ENCODE data around the gene MXD4.
"Not testable (repeated sequence)": the region's sequence is repeated elsewhere in the genome, so short reads cannot be mapped to it uniquely, and the experiment has no call there.

The MXD4 gene

DNA sequence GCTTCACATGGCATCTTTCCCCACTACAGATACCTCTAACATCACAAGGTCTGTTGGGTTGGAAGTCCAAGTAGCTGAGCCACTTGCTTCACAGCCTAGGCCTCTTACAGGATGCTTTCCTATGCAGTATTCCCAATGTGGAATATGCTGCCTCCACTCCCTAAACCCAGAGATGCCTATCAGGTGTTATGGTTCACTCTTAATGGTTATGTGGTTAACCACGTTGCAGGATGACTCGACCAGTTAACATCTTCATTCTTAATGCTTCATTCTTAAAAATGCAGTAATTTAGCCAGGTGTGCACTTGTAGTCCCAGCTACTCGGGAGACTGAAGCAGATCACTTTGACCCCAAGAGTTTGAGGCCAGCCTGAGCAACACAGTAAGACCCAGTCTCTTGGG, 44.2 kb downstream of the MXD4 start:
- DNase-seq: no peak

DNA sequence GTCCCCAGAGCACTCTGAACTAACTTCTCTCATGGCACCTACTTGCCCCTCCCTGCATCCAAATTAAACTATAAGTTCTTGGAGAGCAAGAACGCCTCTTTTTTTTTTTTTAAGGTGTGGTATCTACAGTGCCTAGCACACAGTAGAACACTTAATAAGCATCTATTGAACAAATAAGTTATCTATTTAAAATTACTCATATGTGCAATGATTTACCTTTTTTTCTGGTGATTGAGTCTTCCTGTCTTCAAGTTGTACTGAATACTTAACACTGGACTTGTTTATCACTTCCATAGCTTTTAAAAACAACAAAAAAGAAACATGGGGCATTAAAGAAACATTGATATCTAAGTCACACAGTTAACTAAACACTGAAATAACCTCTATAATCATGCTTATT, 49.1 kb downstream of the MXD4 start:
- DNase-seq: no peak

DNA sequence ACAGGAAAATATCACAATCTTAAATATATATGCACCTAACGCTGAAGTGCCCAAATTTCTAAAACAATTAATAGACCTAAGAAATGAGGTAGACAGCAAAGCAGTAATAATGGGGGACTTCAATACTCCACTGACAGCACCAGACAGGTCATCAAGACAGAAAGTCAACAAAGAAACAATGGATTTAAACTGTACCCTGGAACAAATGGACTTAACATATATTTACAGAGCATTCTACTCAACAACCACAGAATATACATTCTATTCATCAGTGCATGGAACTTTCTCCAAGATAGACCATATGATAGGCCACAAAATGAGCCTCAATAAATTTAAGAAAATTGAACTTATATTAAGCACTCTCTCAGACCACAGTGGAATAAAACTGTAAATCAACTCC, 59.1 kb downstream of the MXD4 start:
- not testable (repeated sequence) for DNase-seq
